Adrenal gland (tissue), 12 donors: Measurements from ENCODE around the gene C17orf100. TPM values are rescaled to one million over a fixed set of nuclear protein-coding genes. Genes with fewer than 3 reads are reported as not detected.

ENCODE experiments used
- DNase-seq, 7 donors: peaks; one replicate each; pipeline ENCODE4 v3.0.0-alpha.2; 2019 to 2020
- H3K27ac ChIP-seq, 5 donors: fragments of 200-600 bp; sonication (generic) in 4 of 5; 1 replicate in 3 of 5; 2 replicates in 2 of 5; pipeline versions ENCODE4 v1.5.1 to v1.8.0; 2016 to 2020; ENCODE audit warnings: mild to moderate bottlenecking in 1 of 5
- H3K27me3 ChIP-seq: fragments of 200-600 bp; 2 replicates; pipeline ENCODE4 v1.8.0; 2021
- H3K36me3 ChIP-seq, 2 donors: fragments of 200-600 bp; replicated peaks in 1 of 2; 1 replicate in 1 of 2; 2 replicates in 1 of 2; pipeline versions ENCODE4 v1.5.1 to v1.8.0; 2018 to 2022
- H3K4me1 ChIP-seq, 2 donors: fragments of 200-600 bp; replicated peaks in 1 of 2; 1 replicate in 1 of 2; 2 replicates in 1 of 2; pipeline versions ENCODE4 v1.5.1 to v1.8.0; 2018 to 2021
- H3K4me3 ChIP-seq, 4 donors: fragments of 200-600 bp; sonication (generic) in 3 of 4; one replicate each; pipeline ENCODE4 v1.5.1; 2016 to 2018
- H3K9me3 ChIP-seq, 3 donors: fragments of 200-600 bp; sonication (generic) in 1 of 3; replicated peaks in 1 of 3; 1 replicate in 2 of 3; 2 replicates in 1 of 3; pipeline versions ENCODE4 v1.5.1 to v1.8.0; 2016 to 2021
- POLR2A ChIP-seq, 2 donors: fragments of 450-650 bp; IDR thresholded peaks; one replicate each; pipeline ENCODE4 v1.6.1; 2017; ENCODE audit warnings: antibody characterized with exemption in 2 of 2, mild to moderate bottlenecking in 2 of 2, moderate library complexity in 1 of 2
- WGBS, 4 donors: extraction: QIAGEN DNeasy Blood & Tissue Kit in 2 of 4; methylation state at CpG; one replicate each; pipeline versions ENCODE4 v1.1.5 to v1.1.7; 2013 to 2017; 5-methylcytosine and 5-hydroxymethylcytosine counted together
- intact Hi-C, 2 donors: fragments of 100-400 bp; cut with DNase I; formaldehyde crosslinking; loops; one replicate each; pipeline versions ENCODE4 v1.14.1 to v1.15.0; 2022 to 2023
- polyA plus RNA-seq, 3 donors: library from polyadenylated mRNA; stranded (reverse); fragments of 200-250 nt in 2 of 3; fragments of 350-450 nt in 1 of 3; fragmentation: Illumina TruSeq in 1 of 3; extraction: RNeasy Lipid Tissue Mini Kit (QIAGEN cat#74804) in 1 of 3; gene quantifications; one replicate each; pipeline ENCODE4 v1.2.3, GENCODE V29; 2013 to 2014
- total RNA-seq, 9 donors: library from RNA; depleted of rRNA in 4 of 9; stranded (reverse); fragments of >200 nt in 4 of 9; fragments of 120-200 nt in 1 of 9; fragmentation: NEBNext Ultra II Directional in 1 of 9; extraction: Animal tissue kit (Norgen Biotek cat#: 25700) in 1 of 9; gene quantifications; one replicate each; pipeline versions ENCODE4 v1.1.0 to v1.2.4, GENCODE V29; 2013 to 2023
- TF ChIP-seq, protein P1 (sequence below), 6 experiments: fragments of 450-650 bp in 4 of 6; fragments of 200-600 bp in 2 of 6; sonication (generic) in 1 of 6; IDR thresholded peaks; 1 replicate in 5 of 6; 2 replicates in 1 of 6; pipeline versions ENCODE4 v1.5.1 to v1.8.0; 2016 to 2021; ENCODE audit warnings: antibody characterized with exemption in 6 of 6, mild to moderate bottlenecking in 2 of 6, moderate library complexity in 1 of 6
- donor health status: healthy with polysubstance abuse.
- donor health status: Bipolar disorder and iron deficiency.
- donor health status: DM: yes; HTN: yes; CAD: no.
- donor health status: DM: no; HTN: no; CAD: no.
- donor health status: DM: no; HTN: no; CAD: no.
- donor health status: DM: yes; HTN: yes; CAD: no.

Gene C17orf100
- total and polyA plus RNA-seq, 12 donors, result 0.87 to 3.6 (median 2.1) TPM

DNA sequence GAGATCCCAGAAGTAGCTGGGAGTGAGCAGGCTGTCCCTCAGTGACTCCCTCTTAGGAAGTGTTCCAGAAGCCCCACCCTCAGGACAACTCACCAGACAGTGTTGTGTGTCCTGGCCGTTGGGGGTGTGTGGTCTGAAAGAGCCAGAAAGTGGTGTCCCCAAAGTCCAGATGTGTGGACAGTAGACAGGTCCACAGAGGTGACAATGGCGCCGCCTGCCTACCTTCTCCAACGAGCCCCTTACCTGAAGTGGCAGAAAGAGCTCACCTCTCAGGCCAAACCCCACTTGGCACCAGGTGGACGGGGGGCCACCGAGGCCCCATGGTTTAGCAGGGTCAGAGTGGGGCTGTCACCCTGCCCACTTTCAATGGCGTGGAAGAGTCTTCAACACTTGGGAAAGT, 19.9 kb downstream of the C17orf100 start:
- no peak for DNase-seq

DNA sequence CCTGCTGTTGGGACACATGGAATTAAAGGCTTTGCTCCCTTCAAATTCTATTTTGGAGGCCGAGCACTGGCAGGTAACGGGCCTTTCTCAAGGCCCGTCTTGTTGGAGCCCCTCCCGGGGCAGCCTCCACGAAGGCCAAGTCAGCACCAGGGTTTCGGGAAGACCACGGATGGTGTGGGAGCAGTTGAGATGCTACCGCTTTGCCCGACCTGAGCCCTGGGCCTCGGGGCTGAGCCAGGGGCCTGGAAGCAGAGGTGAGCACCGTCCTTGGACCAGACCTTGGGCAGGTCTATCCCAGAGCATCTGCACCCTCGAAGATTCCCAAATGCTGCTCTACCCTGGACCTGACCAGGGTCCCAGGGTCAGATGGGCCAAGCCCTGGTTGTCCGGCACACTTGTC, 23.0 kb downstream of the C17orf100 start:
- TF ChIP-seq POLR2A (IDR thresholded peaks at IDR 0.05), result no peak
- TF ChIP-seq, protein P1, sequence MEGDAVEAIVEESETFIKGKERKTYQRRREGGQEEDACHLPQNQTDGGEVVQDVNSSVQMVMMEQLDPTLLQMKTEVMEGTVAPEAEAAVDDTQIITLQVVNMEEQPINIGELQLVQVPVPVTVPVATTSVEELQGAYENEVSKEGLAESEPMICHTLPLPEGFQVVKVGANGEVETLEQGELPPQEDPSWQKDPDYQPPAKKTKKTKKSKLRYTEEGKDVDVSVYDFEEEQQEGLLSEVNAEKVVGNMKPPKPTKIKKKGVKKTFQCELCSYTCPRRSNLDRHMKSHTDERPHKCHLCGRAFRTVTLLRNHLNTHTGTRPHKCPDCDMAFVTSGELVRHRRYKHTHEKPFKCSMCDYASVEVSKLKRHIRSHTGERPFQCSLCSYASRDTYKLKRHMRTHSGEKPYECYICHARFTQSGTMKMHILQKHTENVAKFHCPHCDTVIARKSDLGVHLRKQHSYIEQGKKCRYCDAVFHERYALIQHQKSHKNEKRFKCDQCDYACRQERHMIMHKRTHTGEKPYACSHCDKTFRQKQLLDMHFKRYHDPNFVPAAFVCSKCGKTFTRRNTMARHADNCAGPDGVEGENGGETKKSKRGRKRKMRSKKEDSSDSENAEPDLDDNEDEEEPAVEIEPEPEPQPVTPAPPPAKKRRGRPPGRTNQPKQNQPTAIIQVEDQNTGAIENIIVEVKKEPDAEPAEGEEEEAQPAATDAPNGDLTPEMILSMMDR (IDR thresholded peaks at IDR 0.05), result no peak
- no peak overlapping the region for H3K27ac ChIP-seq
- 85 to 93% (median 89%) methylated on average over 9 to 13 of the region's 13 CpGs for WGBS, 4 donors
- H3K9me3 ChIP-seq, result no peaks in the 10 kb centered on the region
- H3K27me3 ChIP-seq, result peaks cover 18% of the 10 kb centered on the region
- H3K4me1 ChIP-seq, result no peaks in the 10 kb centered on the region
- H3K36me3 ChIP-seq, result no peaks in the 10 kb centered on the region
- no peak for DNase-seq
- intact Hi-C loops, result no loop called here
- H3K4me3 ChIP-seq, result no peak overlapping the region

More for the DNA sequence above, 19.9 kb downstream of the C17orf100 start:
- WGBS, 4 donors, result 80 to 87% (median 85%) methylated on average over 3 to 7 of the region's 7 CpGs
- TF ChIP-seq POLR2A (IDR thresholded peaks at IDR 0.05), result no peak
- TF ChIP-seq, protein P1 (IDR thresholded peaks at IDR 0.05), result no peak
- intact Hi-C loops, result no loop called here
- Histone ChIP-seq H3K36me3 (no peaks in the 10 kb centered on the region), H3K4me3 (no peak overlapping the region), H3K4me1 (no peaks in the 10 kb centered on the region), H3K27ac (no peak overlapping the region), H3K27me3 (no peaks in the 10 kb centered on the region), H3K9me3 (no peaks in the 10 kb centered on the region)

DNA sequence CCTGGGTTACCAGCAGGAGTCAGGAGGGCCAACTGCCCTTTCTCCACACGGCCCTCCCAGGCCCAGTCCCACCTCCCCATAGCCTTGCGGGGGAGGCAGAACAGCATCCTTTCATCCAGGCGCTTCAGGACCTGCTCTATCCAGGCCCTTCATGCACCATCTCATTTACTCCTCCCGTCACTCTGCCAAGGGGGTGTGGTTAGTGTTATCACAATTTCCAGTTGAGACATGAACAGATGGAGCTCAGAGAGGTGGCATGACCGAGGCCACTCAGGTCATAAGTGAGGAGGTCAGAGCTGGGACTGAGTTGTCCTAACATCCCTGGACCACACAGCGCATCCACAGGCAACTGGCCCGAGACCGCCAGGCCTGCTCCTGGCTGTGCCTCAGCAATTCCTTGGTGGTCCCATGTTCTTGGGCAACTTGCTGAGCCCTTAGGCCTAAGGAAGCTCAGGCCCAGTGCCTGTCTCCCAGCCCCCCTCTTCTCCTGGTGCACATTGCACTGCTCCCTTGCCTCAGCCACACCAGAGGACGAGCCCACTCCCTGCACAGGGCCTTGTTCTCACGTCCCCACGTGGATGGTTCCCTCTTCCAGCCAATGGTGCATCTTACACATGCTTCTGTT, 23.8 kb downstream of the C17orf100 start:
- TF ChIP-seq POLR2A (IDR thresholded peaks at IDR 0.05), result no peak
- TF ChIP-seq, protein P1 (IDR thresholded peaks at IDR 0.05), result no peak
- intact Hi-C loops, result no loop called here
- H3K27me3 ChIP-seq, result peaks cover 18% of the 10 kb centered on the region
- no peaks in the 10 kb centered on the region for H3K4me1 ChIP-seq
- 72 to 81% (median 77%) methylated on average over 7 to 11 of the region's 11 CpGs for WGBS, 4 donors
- H3K36me3 ChIP-seq, result no peaks in the 10 kb centered on the region
- no peak overlapping the region for H3K27ac ChIP-seq
- no peak overlapping the region for H3K4me3 ChIP-seq
- H3K9me3 ChIP-seq, result no peaks in the 10 kb centered on the region
- no peak for DNase-seq

DNA sequence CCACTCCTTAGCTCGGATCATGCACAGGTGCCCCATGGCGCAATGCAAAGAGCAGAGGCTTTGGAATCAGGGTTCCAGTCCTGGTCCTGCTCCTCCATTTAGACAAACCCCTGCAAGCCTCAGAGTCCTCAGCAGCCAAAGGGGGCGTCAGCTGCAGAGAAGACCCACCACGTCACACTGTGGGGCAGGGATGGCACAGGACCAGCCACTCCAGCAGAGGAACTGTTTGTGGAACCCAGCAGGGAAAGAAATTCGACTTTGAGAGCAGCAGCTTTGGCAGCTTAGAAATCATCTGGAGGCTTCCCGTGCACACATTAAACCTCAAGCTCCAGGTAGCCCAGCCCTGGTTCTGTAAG, 25.2 kb downstream of the C17orf100 start:
- Histone ChIP-seq H3K9me3 (no peaks in the 10 kb centered on the region), H3K27ac (no peak overlapping the region), H3K4me3 (no peak overlapping the region), H3K4me1 (no peaks in the 10 kb centered on the region), H3K27me3 (peaks cover 18% of the 10 kb centered on the region), H3K36me3 (no peaks in the 10 kb centered on the region)
- DNase-seq, result no peak
- TF ChIP-seq POLR2A (IDR thresholded peaks at IDR 0.05), result no peak
- WGBS, 4 donors, result 67 to 73% (median 68%) methylated on average over 1 to 6 of the region's 6 CpGs; no CpG with 5 or more reads in 1 of the 4 donors
- intact Hi-C loops, result no loop called here
